ENCODE data around the gene LMX1B.

DNA sequence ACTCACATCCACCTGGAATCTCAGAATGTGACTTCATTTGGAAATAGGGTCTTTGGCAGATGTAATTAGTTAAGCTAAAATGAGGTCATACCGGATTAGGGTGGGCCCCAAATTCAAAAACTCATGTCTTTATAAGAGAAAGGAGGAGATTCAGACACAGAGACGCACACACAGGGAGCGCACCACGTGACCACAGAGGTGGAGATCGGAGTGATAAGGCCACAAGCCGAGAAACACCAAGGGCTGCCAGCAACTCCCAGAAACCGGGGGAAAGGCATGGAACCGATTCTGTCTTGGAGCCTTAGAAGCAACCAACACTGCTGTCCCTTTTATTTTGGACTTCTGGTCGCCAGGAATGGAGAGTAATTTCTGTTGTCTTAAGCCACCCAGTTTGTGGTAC lies 31.8 kb upstream of the LMX1B start:
- TF ChIP-seq, protein P1, sequence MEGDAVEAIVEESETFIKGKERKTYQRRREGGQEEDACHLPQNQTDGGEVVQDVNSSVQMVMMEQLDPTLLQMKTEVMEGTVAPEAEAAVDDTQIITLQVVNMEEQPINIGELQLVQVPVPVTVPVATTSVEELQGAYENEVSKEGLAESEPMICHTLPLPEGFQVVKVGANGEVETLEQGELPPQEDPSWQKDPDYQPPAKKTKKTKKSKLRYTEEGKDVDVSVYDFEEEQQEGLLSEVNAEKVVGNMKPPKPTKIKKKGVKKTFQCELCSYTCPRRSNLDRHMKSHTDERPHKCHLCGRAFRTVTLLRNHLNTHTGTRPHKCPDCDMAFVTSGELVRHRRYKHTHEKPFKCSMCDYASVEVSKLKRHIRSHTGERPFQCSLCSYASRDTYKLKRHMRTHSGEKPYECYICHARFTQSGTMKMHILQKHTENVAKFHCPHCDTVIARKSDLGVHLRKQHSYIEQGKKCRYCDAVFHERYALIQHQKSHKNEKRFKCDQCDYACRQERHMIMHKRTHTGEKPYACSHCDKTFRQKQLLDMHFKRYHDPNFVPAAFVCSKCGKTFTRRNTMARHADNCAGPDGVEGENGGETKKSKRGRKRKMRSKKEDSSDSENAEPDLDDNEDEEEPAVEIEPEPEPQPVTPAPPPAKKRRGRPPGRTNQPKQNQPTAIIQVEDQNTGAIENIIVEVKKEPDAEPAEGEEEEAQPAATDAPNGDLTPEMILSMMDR (IDR thresholded peaks at IDR 0.05), result no peak
- no peak for TF ChIP-seq POLR2A (IDR thresholded peaks at IDR 0.05)

All from lower leg skin (tissue), 3 donors.